ENCODE measurements around the gene WFIKKN1. TPM values are rescaled to one million over a fixed set of nuclear protein-coding genes. Genes with fewer than 3 reads are reported as not detected.
A peak's percentile ranks its signal among the peaks of the same experiment; 100 is the strongest.

The WFIKKN1 gene
- total and polyA plus RNA-seq, 2 of the 13 experiments (the other 11 are each of a cell fraction or from before 2014, with no cell fraction given) = 1.7 to 4.9 TPM

DNA sequence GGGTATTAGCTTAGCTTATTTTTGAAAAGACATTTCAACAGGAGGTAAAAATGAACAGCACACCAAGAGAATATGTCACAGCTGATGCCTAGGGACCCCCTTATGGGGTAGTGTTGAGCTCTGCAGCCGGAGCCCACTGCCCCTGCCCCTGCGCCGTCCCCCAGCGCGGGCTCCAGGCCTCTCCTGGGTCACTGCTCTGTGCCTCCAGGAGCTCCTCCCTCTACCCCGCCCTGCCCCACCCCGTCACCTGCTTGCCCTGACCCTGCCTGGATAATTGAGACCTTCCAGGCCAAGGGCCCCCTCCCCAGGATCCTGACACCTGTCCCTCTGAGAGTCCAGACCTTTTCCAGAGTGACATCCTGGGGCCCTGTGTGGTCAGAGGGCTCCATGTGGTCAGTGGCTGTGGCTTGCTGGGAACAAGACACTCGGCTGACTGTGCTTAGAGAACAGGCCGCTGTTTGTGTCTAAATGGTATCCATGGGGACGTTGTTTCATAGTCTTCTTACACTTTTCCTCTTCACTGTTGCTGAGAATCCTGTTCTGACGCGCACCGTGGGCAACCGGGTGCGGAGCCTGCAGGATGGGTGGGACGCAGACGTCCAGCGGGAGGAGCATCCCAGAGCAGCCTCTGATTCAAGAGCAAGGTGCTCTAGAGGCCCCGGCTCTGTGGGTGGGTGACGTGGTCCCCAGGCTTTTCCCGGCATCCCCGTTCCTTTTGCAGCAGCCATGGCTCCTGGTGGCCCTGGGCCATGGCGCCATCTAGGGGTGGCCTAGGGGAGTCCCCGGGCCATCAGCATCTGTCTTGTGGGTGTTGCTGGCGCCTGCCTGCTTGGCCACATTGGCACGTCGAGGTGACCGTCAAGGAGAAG is 20.0 kb upstream of the WFIKKN1 start (continued):
- no peak for TF ChIP-seq ZNF274 (CRISPR knock-in tag; IDR thresholded peaks at IDR 0.05)
- TF ChIP-seq SMARCE1 (IDR thresholded peaks at IDR 0.05; ENCODE audit: borderline replicate concordance) = no peak
- TF ChIP-seq, protein P1, sequence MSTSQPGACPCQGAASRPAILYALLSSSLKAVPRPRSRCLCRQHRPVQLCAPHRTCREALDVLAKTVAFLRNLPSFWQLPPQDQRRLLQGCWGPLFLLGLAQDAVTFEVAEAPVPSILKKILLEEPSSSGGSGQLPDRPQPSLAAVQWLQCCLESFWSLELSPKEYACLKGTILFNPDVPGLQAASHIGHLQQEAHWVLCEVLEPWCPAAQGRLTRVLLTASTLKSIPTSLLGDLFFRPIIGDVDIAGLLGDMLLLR (CRISPR knock-in tag; IDR thresholded peaks at IDR 0.05) = 0 out of 2 replicates have a peak, but pooled peaks have one; percentile 35
- no peak for TF ChIP-seq MED8 (CRISPR knock-in tag; IDR thresholded peaks at IDR 0.05; ENCODE audit: insufficient replicate concordance)
- no peak for TF ChIP-seq RBFOX2 (IDR thresholded peaks at IDR 0.05; ENCODE audit: low read depth, low read length)
- TF ChIP-seq ZNF616 (CRISPR knock-in tag; IDR thresholded peaks at IDR 0.05; ENCODE audit: low read depth) = no peak
- TF ChIP-seq BORCS8-MEF2B (CRISPR knock-in tag; IDR thresholded peaks at IDR 0.05) = no peak
- no peak for TF ChIP-seq ZSCAN29 (CRISPR knock-in tag; conservative IDR thresholded peaks at IDR 0.05)
- TF ChIP-seq ARID4A (CRISPR knock-in tag; IDR thresholded peaks at IDR 0.05; ENCODE audit: borderline replicate concordance) = peak; percentile 53; the same call in 1 of the 2 replicates
- TF ChIP-seq MTA3 (CRISPR knock-in tag; IDR thresholded peaks at IDR 0.05) = no peak
- no peak for TF ChIP-seq HCFC1 (IDR thresholded peaks at IDR 0.05; ENCODE audit: low read depth, low read length)
- TF ChIP-seq SP140L (CRISPR knock-in tag; IDR thresholded peaks at IDR 0.05; ENCODE audit: borderline replicate concordance) = no peak
- TF ChIP-seq, protein P2, sequence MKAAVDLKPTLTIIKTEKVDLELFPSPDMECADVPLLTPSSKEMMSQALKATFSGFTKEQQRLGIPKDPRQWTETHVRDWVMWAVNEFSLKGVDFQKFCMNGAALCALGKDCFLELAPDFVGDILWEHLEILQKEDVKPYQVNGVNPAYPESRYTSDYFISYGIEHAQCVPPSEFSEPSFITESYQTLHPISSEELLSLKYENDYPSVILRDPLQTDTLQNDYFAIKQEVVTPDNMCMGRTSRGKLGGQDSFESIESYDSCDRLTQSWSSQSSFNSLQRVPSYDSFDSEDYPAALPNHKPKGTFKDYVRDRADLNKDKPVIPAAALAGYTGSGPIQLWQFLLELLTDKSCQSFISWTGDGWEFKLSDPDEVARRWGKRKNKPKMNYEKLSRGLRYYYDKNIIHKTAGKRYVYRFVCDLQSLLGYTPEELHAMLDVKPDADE (CRISPR knock-in tag; IDR thresholded peaks at IDR 0.05) = no peak
- no peak for TF ChIP-seq GZF1 (CRISPR knock-in tag; IDR thresholded peaks at IDR 0.05)
- no peak for TF ChIP-seq ZBTB8A (CRISPR knock-in tag; IDR thresholded peaks at IDR 0.05; ENCODE audit: borderline replicate concordance, low read depth)
- TF ChIP-seq, protein P3, sequence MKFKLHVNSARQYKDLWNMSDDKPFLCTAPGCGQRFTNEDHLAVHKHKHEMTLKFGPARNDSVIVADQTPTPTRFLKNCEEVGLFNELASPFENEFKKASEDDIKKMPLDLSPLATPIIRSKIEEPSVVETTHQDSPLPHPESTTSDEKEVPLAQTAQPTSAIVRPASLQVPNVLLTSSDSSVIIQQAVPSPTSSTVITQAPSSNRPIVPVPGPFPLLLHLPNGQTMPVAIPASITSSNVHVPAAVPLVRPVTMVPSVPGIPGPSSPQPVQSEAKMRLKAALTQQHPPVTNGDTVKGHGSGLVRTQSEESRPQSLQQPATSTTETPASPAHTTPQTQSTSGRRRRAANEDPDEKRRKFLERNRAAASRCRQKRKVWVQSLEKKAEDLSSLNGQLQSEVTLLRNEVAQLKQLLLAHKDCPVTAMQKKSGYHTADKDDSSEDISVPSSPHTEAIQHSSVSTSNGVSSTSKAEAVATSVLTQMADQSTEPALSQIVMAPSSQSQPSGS (CRISPR knock-in tag; IDR thresholded peaks at IDR 0.05) = peak; percentile 43; the same call in 1 of the 2 replicates
- TF ChIP-seq SIN3B (IDR thresholded peaks at IDR 0.05; ENCODE audit: low read length) = no peak
- no peak for TF ChIP-seq CHD4 (IDR thresholded peaks at IDR 0.05; ENCODE audit: borderline replicate concordance, low read length)
- peak; percentile 37; the same call in 1 of the 2 replicates for TF ChIP-seq ZBTB7B (CRISPR knock-in tag; IDR thresholded peaks at IDR 0.05)
- TF ChIP-seq LCORL (IDR thresholded peaks at IDR 0.05) = no peak
- TF ChIP-seq LCORL (CRISPR knock-in tag; IDR thresholded peaks at IDR 0.05) = peak; percentile 32; the same call in 1 of the 2 replicates
- TF ChIP-seq ZNF484 (CRISPR knock-in tag; IDR thresholded peaks at IDR 0.05; ENCODE audit: borderline replicate concordance, low read depth) = no peak
